ENCODE measurements around the gene MIGA2.
"Not testable (repeated sequence)": the region's sequence is repeated elsewhere in the genome, so short reads cannot be mapped to it uniquely, and the experiment has no call there.

MIGA2 gene

DNA sequence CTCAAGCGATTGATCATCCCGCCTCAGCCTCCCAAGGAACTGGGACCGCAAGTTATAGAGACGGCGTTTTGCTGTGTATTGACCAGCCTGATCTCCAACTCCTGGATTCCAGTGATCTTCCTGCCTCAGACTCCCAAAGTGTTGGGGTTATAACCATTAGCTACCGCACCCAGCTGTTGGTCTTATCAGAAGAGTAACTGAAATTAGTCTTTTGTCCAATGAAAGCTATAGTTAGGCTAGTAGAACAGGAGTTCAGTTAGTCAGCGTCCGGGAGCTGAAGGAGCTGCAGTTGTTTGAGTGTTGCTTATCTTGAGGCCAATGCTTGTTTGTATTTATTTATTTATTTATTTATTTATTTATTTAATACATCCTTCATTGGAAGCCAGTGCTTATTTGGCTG is 3.2 kb upstream of the MIGA2 start:
- H3K36me3 Mint-ChIP-seq (ENCODE audit: insufficient read depth), result peaks cover 7% of the 10 kb centered on the region
- H3K4me1 Mint-ChIP-seq, result peaks cover 30% of the 10 kb centered on the region
- no peak overlapping the region for H3K27ac Mint-ChIP-seq (ENCODE audit: low read depth)
- no peaks in the 10 kb centered on the region for H3K27me3 Mint-ChIP-seq
- H3K4me3 Mint-ChIP-seq, result no peak overlapping the region
- ATAC-seq (replicated peaks; ENCODE audit: extremely low read depth, poor library complexity, severe bottlenecking) (no peak), DNase-seq (ENCODE audit: low spot score in 2 of 2) (no peak)
- H3K9me3 Mint-ChIP-seq, result no peaks in the 10 kb centered on the region

- not testable (repeated sequence) for H3K36me3 Mint-ChIP-seq (ENCODE audit: insufficient read depth); DNase-seq (ENCODE audit: low spot score in 2 of 2); H3K27me3 Mint-ChIP-seq; H3K9me3 Mint-ChIP-seq
- Mint-ChIP-seq H3K4me3 (peak overlapping the region; percentile 98), H3K27ac (ENCODE audit: low read depth) (peak overlapping the region; percentile 82), H3K4me1 (peaks cover 37% of the 10 kb centered on the region)
- peak; percentile 1 for ATAC-seq (replicated peaks; ENCODE audit: extremely low read depth, poor library complexity, severe bottlenecking)
Measured at GRCh38 chr9:129035838-129036237, 588 bp upstream of the MIGA2 start.

- H3K27ac Mint-ChIP-seq (ENCODE audit: low read depth), result peak overlapping the region; percentile 82
- H3K4me1 Mint-ChIP-seq, result peaks cover 37% of the 10 kb centered on the region
- ATAC-seq (replicated peaks; ENCODE audit: extremely low read depth, poor library complexity, severe bottlenecking) (no peak), DNase-seq (ENCODE audit: low spot score in 2 of 2) (no peak)
- H3K36me3 Mint-ChIP-seq (ENCODE audit: insufficient read depth), result peaks cover 12% of the 10 kb centered on the region
- peak overlapping the region; percentile 98 for H3K4me3 Mint-ChIP-seq
- no peaks in the 10 kb centered on the region for H3K9me3 Mint-ChIP-seq
- no peaks in the 10 kb centered on the region for H3K27me3 Mint-ChIP-seq
Measured at GRCh38 chr9:129036923-129037766, 719 bp downstream of the MIGA2 start.

GRCh38 chr9:129037767-129038098 is 1.3 kb downstream of the MIGA2 start:
- ATAC-seq (replicated peaks; ENCODE audit: extremely low read depth, poor library complexity, severe bottlenecking), result no peak
- H3K4me1 Mint-ChIP-seq, result peaks cover 37% of the 10 kb centered on the region
- DNase-seq (ENCODE audit: low spot score in 2 of 2), result no peak
- no peaks in the 10 kb centered on the region for H3K9me3 Mint-ChIP-seq
- peaks cover 18% of the 10 kb centered on the region for H3K36me3 Mint-ChIP-seq (ENCODE audit: insufficient read depth)
- H3K27ac Mint-ChIP-seq (ENCODE audit: low read depth), result no peak overlapping the region
- H3K4me3 Mint-ChIP-seq, result peak overlapping the region; percentile 98
- H3K27me3 Mint-ChIP-seq, result no peaks in the 10 kb centered on the region

GRCh38 chr9:129038109-129038852 is 1.9 kb downstream of the MIGA2 start:
- Mint-ChIP-seq H3K36me3 (ENCODE audit: insufficient read depth) (peaks cover 22% of the 10 kb centered on the region), H3K9me3 (no peaks in the 10 kb centered on the region), H3K27ac (ENCODE audit: low read depth) (no peak overlapping the region), H3K4me1 (peaks cover 37% of the 10 kb centered on the region), H3K4me3 (peak overlapping the region; percentile 98), H3K27me3 (no peaks in the 10 kb centered on the region)
- DNase-seq (ENCODE audit: low spot score in 2 of 2), result no peak
- ATAC-seq (replicated peaks; ENCODE audit: extremely low read depth, poor library complexity, severe bottlenecking), result no peak

DNA sequence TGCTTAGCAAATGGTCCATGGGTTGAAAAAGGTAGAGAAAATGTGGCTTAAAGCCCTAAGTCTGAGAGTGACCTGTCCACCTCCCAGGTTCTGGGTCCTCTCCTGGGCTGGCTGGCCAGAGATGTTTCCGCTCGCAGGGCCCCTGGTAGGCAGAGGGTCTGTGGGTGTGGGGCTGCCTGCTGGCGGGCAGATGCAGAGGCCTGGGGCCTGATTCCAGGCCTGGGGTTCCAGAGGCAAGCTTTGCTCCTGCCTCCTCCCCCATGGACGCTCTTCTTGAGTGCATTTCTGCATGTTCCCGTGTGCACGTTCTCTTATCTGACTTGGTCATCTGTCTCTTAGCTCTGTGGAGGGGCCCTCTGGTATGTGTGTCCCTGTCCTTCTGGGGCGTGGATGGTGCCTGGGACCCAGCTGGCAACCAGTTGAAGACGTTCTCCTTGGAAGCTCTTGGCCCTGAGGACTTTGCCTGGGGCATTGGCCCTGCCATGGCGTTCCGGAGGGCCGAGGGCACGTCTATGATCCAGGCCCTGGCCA is 3.8 kb downstream of the MIGA2 start:
- ATAC-seq (replicated peaks; ENCODE audit: extremely low read depth, poor library complexity, severe bottlenecking) (no peak), DNase-seq (ENCODE audit: low spot score in 2 of 2) (no peak)
- Mint-ChIP-seq H3K36me3 (ENCODE audit: insufficient read depth) (peaks cover 33% of the 10 kb centered on the region), H3K4me3 (no peak overlapping the region), H3K27ac (ENCODE audit: low read depth) (peak overlapping the region; percentile 38), H3K9me3 (no peaks in the 10 kb centered on the region), H3K4me1 (peaks cover 37% of the 10 kb centered on the region), H3K27me3 (no peaks in the 10 kb centered on the region)

DNA sequence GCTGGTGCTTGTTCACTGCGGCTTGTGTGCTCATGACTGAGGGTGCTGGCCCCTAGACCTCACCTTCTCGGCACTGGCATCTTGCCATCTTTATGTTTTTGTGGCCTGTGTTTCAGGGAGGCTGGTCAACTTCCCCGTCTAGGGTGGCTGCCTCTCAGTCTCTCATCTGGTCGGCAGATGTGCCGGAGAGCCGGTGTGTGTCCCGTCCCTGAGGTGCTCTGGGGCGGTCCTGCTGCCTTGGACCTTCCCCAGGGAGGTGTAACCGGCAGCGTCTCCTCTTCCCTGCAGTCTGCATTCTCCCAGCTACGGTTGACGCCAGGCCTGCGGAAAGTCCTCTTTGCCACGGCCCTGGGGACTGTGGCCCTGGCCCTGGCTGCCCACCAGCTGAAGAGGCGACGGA is 5.6 kb downstream of the MIGA2 start:
- DNase-seq (ENCODE audit: low spot score in 2 of 2), result no peak
- H3K4me3 Mint-ChIP-seq, result no peak overlapping the region
- H3K36me3 Mint-ChIP-seq (ENCODE audit: insufficient read depth), result peaks cover 33% of the 10 kb centered on the region
- H3K27me3 Mint-ChIP-seq, result no peaks in the 10 kb centered on the region
- no peak for ATAC-seq (replicated peaks; ENCODE audit: extremely low read depth, poor library complexity, severe bottlenecking)
- H3K4me1 Mint-ChIP-seq, result peaks cover 25% of the 10 kb centered on the region
- no peaks in the 10 kb centered on the region for H3K9me3 Mint-ChIP-seq
- H3K27ac Mint-ChIP-seq (ENCODE audit: low read depth), result no peak overlapping the region

DNA sequence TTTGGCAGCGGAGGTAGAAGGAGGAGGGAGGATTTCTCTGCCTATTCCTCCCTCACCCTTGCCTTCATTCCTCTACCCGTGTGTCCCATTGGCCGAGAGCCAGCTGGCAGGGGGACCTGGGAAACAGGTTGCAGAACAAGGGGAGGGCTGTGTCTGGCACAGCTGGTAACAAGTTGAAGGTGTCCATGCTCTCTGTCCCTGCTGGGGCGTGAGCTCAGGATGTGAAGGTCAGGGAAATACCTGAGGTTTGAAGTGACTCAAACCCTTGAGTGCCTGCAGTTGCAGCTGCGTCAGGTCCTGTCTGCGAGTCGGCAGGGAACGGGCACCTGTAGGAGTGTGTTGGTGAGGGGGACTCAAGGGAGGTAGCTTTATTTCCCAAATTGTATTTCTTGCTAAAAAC is 16.2 kb downstream of the MIGA2 start:
- H3K36me3 Mint-ChIP-seq (ENCODE audit: insufficient read depth), result peaks cover 43% of the 10 kb centered on the region
- no peak overlapping the region for H3K4me3 Mint-ChIP-seq
- no peaks in the 10 kb centered on the region for H3K27me3 Mint-ChIP-seq
- H3K9me3 Mint-ChIP-seq, result no peaks in the 10 kb centered on the region
- no peaks in the 10 kb centered on the region for H3K4me1 Mint-ChIP-seq
- no peak overlapping the region for H3K27ac Mint-ChIP-seq (ENCODE audit: low read depth)
- DNase-seq (ENCODE audit: low spot score in 2 of 2) (no peak), ATAC-seq (replicated peaks; ENCODE audit: extremely low read depth, poor library complexity, severe bottlenecking) (no peak)

DNA sequence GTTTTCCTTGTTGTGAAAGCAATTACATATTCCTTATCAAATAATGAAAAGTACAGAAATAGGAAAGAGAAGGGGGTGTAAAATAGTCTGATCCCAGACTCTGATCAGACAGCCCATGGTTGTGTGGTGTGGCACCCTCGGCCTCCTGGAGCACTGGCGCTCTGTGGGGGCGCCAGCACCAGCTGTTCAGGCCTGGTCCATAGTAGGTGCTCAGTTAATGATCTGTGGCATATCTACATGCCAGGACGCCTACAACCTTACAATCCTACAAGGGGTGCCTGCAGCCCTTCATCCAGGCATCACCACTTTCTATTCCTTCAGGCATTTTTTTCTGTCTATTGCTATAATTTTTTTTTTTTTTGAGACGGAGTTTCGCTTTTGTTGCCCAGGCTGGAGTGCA is 16.6 kb downstream of the MIGA2 start:
- Mint-ChIP-seq H3K36me3 (ENCODE audit: insufficient read depth) (peaks cover 43% of the 10 kb centered on the region), H3K27me3 (no peaks in the 10 kb centered on the region), H3K4me3 (no peak overlapping the region), H3K9me3 (no peaks in the 10 kb centered on the region), H3K4me1 (no peaks in the 10 kb centered on the region), H3K27ac (ENCODE audit: low read depth) (no peak overlapping the region)
- no peak for DNase-seq (ENCODE audit: low spot score in 2 of 2)
- ATAC-seq (replicated peaks; ENCODE audit: extremely low read depth, poor library complexity, severe bottlenecking), result no peak

GRCh38 chr9:129054163-129054851 is 17.9 kb downstream of the MIGA2 start:
- DNase-seq (ENCODE audit: low spot score in 2 of 2) (no peak), ATAC-seq (replicated peaks; ENCODE audit: extremely low read depth, poor library complexity, severe bottlenecking) (no peak)
- Mint-ChIP-seq H3K9me3 (no peaks in the 10 kb centered on the region), H3K4me1 (no peaks in the 10 kb centered on the region), H3K27me3 (no peaks in the 10 kb centered on the region), H3K4me3 (no peak overlapping the region), H3K27ac (ENCODE audit: low read depth) (no peak overlapping the region), H3K36me3 (ENCODE audit: insufficient read depth) (peaks cover 40% of the 10 kb centered on the region)

DNA sequence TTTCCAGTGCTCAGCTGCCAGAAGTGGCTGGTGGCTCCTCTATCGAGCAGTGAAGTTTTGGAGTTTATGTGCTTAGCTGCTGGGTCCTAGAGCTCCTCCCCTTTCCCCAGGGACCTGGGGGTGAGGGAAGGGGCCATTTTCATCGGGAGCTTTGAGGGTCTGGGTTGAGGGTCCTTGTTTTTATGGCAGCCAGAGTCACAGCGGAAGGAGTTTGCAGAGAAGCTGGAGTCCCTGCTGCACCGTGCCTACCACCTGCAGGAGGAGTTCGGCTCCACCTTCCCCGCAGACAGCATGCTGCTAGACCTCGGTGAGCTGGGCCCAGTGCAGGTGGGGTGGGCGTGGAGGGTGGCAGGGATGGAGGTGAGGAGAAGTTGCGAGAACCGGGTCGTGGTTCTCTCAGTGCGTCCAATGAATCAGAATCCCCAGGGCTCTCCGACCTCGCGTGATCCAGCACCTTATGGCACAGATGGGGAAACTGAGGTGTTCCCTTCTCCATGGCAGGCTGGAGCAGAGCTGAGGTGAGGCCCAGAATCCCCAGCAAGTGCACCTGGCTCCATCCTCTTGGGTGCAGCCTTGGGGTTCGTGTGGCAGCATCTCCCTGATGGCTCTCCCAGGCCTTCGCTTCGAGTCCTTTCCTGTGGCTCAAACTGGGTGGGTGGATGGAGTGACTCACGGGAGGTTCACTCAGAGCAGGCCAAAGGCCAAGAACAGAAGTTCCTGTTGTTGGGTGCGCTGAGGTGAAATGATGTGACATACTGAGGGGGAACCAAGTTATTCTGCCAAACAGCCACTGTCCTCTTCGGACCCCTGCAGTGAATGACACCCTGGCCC is 22.8 kb downstream of the MIGA2 start:
- ATAC-seq (replicated peaks; ENCODE audit: extremely low read depth, poor library complexity, severe bottlenecking) (no peak), DNase-seq (ENCODE audit: low spot score in 2 of 2) (no peak)
- Mint-ChIP-seq H3K4me3 (no peak overlapping the region), H3K9me3 (no peaks in the 10 kb centered on the region), H3K27me3 (no peaks in the 10 kb centered on the region), H3K36me3 (ENCODE audit: insufficient read depth) (peaks cover 37% of the 10 kb centered on the region), H3K27ac (ENCODE audit: low read depth) (no peak overlapping the region), H3K4me1 (no peaks in the 10 kb centered on the region)
